A673 (cell line): ENCODE data around the gene MTHFD2L.

Experiments
- CTCF ChIP-seq: fragments of 300-800, 200-600 bp; sonication (generic); conservative IDR thresholded peaks from 2 replicates; pipeline ENCODE4 v1.5.1; 2017; ENCODE audit warnings: low read depth, mild to moderate bottlenecking, antibody characterized with exemption, low read length, moderate library complexity, mixed read lengths
- EZH2 ChIP-seq: fragments of 200-600 bp; sonication (generic); IDR thresholded peaks from 2 replicates; pipeline ENCODE4 v1.6.1; 2017; ENCODE audit warnings: borderline replicate concordance, low read depth, mild to moderate bottlenecking, mixed read lengths, antibody characterized with exemption, low read length; ENCODE audit not compliant: poor library complexity, severe bottlenecking

- TF ChIP-seq CTCF (no peak), EZH2 (no peak)
Measured at GRCh38 chr4:74223098-74223497, 65.2 kb downstream of the MTHFD2L start.
